HG02642 (cell line): Measurements from ENCODE around the gene SPATA33.

ENCODE experiments used
- ATAC-seq: cut with Tn5 transposase; IDR thresholded peaks from one replicate; pipeline ENCODE4 v1.9.1; 2021; ENCODE audit warnings: mild to moderate bottlenecking; ENCODE audit not compliant: unreplicated experiment, poor library complexity

SPATA33 gene

DNA sequence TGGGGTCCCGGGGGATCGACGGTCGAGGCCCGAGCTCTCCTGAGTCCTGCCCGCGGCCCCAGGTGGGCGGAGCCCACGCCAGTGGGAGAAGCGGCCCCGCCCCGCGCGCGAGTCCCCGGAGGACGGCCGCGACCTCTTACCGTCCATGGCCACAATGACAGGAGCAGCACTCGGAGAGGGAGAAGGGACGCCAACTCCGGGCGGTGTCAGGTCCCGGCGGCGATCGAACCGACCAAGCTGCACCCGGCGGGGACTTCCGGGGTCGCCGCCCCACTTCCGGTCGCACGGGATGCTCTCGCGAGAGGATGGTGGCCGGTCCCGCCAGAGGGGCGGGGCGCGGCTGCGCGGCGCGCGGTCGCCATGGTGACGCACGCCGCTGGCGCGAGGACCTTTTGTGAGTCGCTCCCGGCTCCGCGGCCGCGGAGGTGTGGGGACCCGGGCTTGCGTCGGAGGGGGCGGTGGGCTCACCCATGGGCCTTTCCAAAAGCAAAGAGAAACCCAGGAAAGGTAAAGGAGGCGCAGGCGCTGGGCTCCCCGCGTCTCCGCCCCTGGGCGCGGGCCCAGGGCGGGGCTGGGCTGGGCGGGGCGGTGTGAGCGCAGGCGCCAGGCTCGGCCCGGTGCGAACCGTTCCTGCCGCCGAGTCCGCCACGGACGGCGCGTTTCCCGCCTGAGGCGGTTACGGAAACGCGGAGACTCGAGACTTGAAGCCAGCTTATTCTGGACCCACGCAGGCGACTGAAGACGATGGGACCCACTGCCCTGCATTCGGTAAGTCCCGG, at the start of gene SPATA33, which contains the start of gene CHMP1A:
SPATA33 (plus strand) TSS at position 395 of the 779 bp plus-strand sequence; CDS start at position 471, 76 bp downstream.
CHMP1A (minus strand) TSS at position 267 of the 779 bp plus-strand sequence; CDS start at position 147, 120 bp downstream.
- ATAC-seq: peak; percentile 89

DNA sequence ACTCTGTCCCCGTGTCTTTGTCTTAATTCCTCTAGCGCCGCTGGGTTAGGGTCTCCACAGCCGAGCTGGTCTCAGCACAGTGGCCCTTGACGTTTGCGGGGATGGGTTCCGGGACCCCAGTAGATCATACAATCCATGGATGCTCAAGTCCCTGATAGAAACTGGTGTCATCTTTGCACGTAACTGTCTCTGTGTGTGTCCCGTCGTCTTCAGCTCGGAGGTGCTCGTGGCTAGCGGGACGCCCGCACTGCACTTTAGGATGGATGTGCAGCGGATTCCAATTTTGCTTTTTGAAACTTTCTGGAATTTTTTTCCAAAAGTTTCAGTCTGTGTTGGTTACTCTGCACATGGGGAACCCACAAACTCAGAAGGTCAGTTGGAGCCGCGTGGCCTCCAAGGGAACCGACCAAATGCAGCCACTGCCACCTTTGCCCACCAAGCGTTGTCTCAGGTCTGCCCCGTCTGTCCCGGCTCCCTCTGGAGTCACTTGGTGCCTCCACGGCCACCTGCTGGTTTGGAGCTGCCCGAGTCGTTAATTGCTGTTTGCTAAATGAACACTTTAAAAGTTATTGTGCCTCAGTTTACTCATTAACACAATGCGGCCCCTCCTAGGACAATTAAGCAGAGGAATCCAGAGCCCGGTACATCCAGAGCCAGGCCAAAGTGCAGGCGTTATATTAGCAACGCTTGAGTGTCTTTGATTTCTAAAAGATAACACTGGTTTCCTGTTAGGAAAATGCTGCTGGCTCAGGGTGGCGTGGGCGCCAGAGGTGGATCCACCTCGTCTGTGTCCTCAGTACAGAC, 49.5 kb upstream of the SPATA33 start:
- ATAC-seq: no peak

DNA sequence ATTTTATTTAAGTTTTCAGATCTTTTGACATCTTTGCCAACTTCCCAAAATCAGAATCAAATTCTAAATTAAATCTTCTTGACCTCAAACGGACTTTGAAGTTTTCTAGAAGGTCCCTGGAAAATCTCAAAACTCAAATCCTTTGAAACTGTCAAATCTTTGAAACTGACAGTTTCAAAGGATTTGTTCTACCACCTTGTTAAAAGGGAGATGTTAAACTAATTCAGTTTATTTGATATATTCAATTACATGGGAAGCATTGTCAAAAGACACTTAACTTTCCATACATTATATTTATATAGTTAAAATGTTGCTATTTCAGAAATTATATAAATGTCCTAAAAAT, 47.6 kb upstream of the SPATA33 start:
- ATAC-seq: no peak

DNA sequence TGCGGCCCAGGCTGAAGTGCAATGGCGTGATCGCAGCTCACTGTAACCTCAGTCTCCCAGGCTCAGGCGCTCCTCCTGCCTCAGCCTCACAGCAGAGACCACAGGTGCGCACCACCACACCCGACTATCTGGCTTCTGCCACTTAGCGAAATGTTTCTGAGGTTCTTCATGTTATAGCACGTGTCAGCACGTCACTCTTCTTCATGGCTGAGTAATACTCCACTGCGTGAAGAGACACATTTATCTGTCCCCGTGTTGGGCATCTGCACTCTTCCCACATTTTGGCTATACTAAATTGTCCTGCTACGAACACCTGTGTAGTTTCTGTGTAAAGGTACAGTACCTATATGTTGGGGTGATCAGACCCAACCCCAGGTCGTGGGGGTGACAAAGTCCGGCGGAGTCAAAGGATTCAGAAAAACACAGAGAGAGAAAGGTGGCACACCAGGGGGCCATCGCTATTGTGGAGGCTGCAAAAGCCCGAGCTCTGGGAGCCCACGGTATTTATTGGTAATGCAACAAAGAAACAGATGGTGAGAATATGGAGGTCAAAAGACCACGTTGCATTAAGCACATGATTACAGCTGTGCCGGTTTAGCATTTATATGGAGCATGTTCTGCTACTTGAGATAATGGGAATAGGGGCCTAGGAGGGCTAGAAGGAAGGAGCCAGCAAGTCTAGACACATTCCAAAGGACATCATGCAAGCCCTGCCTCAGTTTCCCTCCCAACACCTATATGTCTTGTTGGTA, 45.0 kb upstream of the SPATA33 start:
- no peak for ATAC-seq

DNA sequence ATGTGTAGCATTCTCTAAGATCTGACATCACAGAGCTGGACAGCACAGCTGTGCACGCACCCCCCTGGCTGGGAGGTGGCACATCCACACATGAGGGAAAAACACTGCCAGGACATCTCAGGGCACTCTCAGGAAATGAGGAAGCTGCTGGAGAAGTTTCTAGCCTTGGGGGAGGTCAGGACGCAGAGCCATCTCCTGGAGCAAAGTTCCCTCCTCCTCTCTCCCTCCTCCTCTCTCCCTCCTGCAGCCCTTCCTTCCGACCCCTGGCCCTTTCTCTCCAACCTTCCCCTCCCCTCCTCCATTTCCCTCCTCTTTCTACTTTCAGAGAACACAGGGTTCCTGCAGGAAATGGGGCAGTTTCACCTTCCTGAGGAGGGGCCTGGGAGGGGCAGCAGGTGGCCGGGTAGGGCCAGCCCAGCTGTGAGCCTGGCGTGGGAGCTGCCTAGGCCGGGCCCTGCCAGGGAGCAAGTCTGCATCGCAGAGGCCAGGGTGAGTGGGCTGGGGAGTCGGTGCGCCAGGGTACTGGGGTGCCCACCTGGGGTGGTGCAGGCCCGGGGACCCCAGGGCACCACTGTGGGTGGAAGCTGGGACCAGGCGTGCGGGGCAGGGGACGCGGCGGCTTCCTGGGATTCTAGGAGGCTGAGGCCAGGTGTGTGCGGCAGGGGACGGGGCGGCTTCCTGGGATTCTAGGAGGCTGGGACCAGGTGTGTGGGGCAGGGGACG, 44.2 kb upstream of the SPATA33 start, which contains the start of gene DPEP1:
DPEP1 (plus strand) TSS at position 412 of the 723 bp plus-strand sequence. CDS start 16,769 bp downstream, outside the sequence.
- ATAC-seq: no peak

DNA sequence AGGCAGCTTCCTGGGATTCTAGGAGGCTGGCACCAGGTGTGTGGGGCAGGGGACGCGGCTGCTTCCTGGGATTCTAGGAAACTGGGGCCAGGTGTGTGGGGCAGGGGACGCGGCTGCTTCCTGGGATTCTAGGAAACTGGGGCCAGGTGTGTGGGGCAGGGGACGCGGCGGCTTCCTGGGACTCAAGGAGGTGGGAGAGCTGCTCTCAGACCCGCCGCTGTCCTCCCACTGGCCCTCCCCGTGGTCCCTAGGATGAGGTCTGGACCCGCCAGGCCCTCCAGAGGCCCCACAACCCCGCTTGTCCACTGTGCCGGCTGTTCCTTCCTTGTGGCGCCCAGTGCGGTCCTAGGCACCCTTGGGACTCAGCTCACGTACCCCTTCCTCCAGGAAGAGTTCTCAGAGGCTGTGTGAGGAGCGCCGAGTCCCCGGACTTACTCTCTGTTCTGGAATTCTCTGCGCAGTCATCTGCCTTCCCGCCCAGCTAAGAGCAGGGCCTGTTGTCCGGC, 43.6 kb upstream of the SPATA33 start:
- ATAC-seq: no peak

DNA sequence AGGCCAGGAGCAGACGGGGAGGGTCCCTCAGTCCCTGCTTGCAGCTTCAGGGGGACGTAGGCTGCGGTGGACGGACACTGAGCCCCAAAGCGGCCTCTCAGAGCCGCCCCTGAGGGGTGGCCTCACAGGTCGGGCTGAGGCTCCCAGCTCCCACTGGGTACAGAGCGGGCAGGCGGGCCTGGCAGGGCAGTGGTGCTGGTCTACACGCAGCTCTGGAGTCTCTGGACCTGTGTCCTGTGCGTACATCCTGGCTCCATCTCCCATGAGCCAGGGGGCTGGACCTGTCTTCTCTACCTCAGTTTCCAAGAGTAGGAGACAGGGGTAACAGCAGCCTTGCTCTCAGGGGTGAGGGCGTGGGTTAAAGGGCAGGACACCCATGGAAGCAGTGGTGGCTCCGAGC, 42.5 kb upstream of the SPATA33 start:
- ATAC-seq: no peak

DNA sequence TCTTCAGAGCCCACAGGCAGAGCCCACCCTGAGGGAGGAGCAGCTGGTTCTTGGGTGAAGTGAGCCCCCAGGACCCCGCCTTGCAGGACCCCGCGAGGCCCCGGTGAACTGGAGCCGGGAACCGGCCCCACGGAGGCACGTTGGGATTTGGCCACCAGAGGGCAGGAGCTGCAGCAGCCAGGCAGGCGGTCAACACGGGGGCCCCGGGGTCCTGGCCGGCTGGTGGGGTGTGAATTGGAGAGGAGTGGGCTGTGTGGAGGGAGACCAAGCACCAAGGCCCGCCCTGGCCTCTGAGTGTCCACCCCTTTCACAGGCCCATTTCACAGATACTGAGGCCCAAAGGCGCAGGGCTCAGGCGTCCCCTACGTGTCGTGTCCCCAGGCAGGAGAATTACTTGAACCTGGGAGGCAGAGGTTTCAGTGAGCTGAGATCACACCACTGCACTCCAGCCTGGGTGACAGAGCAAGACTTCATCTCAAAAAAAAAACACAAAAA, 42.0 kb upstream of the SPATA33 start:
- ATAC-seq: no peak

DNA sequence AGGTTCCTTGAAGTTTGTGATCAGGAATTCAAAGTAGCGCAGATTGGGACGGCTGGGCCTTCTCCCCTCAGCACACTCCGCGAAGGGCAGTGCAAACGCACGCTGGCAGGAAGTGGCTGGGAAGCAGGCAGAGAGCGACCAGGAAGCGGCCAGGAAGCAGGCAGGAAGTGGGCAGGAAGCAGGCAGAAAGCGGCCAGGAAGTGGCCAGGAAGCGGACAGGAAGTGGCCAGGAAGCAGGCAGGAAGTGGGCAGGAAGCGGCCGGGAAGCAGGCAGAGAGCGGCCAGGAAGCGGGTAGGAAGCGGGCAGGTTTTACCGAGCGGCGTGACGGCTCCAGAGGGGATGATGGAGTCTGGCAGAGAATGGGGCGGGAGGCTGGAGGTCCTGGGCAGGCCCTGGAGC, 41.0 kb upstream of the SPATA33 start:
- ATAC-seq: no peak

DNA sequence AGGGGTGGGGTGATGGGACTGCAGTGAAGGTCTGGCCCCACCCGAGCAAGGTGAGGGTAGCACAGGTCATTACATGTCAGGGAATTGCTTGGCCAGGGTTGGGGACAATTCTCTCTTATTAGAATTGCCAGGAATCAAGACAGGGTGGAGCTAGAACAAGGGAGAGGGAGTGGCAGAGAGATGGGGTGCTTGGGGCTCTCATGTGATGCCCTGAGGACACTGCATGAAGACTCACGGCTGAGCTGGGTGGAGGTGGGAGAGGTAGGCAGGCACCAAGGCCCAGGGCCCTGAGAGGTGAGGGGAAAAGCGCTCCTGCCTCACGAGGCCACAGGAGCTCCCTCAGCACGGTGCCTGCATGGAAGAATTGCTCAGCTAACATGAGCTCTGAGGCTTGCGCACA, 40.6 kb upstream of the SPATA33 start:
- no peak for ATAC-seq

DNA sequence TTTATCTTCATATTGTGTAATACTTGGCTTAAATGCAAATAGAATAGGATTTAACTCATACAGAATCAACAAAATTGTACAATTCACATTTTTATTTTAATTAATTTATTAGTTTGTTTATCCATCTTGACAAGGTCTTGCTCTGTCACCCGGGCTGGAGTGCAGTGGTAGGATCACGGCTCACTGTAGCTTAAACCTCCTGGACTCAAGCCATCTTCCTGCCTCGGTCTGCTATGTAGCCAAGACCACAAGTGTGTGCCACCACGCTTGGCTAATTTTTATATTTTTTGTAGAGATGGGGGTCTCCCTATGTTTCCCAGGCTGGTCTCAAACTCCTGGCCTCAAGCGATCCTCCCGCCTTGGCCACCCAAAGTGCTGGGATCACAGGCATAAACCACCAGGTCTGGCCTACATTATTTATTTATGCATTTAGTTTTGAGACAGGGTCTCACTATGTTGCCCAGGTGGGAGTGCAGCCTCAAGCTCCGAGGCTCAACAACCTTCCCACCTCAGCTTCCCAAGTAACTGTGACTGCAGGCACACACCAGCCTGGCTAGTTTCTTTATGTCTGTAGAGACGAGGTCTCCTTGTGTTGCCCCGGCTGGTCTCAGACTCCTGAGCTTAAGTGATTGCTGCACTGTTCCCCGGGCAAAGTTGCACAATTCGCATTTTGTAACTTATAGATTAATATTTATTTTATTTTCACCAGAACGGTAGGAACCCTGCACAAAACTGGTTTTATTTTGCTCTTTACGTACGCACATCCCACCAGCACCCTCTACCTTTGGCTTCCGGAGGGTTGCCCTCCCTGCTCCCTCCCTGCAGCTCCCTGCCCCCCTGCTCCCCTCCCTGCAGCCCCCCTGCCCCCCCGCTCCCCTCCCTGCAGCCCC, 39.3 kb upstream of the SPATA33 start:
- ATAC-seq: no peak

DNA sequence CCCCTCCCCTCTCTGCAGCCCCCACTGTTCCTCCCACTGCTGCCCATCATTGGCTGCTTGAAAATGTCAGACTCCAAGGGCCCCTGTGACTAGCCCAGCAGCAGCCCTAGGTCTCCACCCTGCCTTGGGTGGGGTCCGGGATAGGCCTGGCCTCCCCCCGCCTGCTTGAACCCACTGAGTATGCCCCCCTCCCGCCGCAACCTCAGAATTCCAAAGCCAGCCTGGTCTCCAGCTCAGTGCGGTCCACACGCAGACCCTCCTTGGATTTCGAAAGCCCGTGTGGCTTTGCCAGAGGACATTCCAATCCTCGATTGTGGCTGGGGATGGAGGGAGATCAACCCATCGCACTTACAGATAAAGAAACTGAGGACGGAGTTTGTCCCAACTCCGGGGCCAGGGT, 37.8 kb upstream of the SPATA33 start:
- ATAC-seq: no peak

DNA sequence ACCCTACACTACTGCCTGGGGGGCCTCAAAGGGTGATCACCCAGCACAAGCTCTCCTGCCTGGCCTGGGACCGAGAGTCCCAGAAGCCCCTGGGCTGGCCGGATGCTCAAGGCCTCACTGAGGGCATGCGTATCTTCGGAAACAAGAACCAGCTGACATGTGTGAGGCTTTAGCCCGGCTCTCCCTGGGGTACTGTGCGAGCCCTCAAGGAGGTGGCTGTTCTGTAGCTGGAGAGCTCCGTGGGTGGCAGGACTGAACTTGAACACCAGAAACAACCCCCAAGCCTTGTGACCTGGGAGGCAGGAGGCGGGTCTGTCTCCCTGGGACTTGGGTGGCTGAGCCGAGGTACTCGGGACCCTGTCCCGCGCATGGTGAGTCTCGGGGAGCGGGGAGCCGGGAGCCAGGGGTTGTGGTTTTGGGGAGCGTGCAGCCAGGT, 37.2 kb upstream of the SPATA33 start:
- no peak for ATAC-seq

DNA sequence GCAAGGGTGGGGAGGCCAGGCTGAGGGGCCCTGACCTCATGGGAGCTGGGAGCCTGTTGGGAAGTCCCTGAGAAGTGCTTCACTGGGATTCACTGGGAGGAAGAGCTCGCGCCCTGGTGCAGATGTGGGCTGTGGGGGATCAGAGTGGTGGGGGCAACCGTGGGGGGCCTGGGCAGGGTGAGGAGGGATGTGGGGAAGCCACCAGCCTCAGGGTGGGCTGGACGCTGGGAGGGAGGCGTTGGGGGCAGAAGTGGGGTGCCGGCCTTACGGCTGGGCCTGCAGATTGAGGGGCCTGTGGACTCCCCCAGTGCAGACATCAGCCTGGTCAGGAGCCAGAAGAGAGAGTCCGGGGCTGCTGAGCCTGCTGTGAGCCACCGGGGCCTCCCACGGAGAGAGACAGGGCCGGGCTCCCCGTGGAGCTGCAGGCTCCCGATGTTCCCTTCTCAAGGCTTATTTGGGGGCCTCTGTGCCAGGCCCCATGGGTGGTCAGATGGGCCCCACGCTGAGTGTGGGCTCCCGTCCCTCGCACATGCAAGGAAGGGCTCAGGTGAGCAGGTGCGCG, 36.4 kb upstream of the SPATA33 start:
- ATAC-seq: no peak

DNA sequence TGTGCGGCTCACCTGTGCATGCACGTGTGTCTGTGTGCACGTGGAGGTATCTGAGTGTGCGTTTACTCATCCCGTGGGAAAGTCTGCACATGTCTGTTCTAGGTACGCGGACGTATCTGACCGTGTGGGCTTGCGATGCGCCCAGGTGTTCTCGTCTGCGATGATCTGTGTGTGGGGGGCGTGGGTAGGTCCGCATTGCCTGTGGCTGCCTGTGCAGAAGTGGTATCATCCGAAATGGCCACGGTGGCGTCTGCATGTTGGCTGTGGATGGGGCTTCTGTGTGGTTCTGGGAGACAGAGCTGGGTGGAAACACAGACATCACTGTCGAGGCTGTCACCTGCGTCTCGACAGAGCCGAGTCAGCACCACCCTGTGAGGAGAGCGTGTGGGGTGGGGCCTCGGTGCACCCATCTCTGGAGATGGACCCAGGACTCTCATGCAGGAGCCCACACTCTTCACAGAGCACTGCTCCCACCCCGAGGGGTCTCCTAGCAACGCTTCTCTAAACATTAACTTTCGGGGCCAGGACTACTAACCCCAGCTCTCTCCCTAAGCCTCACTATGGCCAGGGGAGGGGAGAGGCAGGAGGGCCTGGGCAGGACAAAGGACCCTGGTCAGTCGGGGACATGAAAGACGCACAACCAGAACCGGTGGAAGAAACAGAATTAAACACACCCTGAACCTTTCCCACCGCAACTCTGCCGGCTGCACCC, 35.8 kb upstream of the SPATA33 start:
- ATAC-seq: no peak

DNA sequence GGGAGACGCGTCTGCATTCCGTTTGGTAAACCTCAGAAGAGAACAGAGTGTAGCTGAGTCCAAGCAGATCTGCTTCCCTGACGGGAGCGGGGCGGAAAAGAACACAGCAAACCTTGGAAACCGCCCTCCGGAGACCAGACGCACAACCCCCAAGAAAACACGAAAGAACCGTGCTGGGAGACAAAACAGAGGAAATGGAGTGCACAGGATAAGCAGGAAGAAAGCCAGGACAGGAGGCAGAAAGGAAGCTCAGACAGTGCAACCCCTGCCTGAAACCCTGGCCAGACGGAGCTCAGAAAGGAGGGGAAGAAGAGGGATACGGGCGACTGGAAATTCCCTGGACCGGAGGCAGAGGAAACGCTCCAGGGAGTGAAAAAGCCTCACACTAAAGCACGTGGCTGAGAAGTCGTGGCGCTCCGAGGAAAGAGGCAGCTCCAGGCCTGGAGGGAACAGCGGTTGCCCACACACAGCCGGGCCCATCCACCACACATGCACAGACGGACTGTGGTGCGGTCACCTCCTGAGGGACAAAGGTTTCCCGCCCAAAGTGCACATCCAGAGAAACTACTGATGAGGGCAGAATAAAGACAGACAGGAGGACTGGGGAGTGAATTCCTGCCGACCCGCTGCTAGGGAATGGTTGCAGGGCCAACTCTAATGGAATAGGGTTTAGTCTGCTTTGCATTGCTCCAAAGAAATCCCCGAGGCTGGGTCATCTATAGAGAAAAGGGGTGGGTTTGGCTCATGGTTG, 34.0 kb upstream of the SPATA33 start:
- ATAC-seq: no peak
